Measurements from ENCODE around the gene PLPPR1.
"Not testable (repeated sequence)": the region's sequence is repeated elsewhere in the genome, so short reads cannot be mapped to it uniquely, and the experiment has no call there.

Gene PLPPR1

GRCh38 chr9:101326501-101326900 lies 298.0 kb downstream of the PLPPR1 start:
- H3K14ac ChIP-seq (ENCODE audit: low read length), result no peak overlapping the region
- no peak overlapping the region for H3K23ac ChIP-seq (ENCODE audit: low read length)
- no peak overlapping the region for H3K27ac ChIP-seq (ENCODE audit: low read depth, low read length)
- no peak overlapping the region for H4K8ac ChIP-seq (ENCODE audit: low read depth, low read length)
- H3K4me3 ChIP-seq (ENCODE audit: low read depth, low read length), result no peak overlapping the region
- no peak overlapping the region for H3K4me2 ChIP-seq (ENCODE audit: low read length)
- no peak overlapping the region for H3K18ac ChIP-seq (ENCODE audit: low read length)
- no peaks in the 10 kb centered on the region for H3K27me3 ChIP-seq (ENCODE audit: insufficient read depth, low read length)
- H4K91ac ChIP-seq (ENCODE audit: low read depth, low read length), result no peak overlapping the region
- no peak overlapping the region for H2AK5ac ChIP-seq (ENCODE audit: low read length)
- no peak overlapping the region for H2BK5ac ChIP-seq (ENCODE audit: low read depth, low read length, poor library complexity)
- H3K9me3 ChIP-seq (ENCODE audit: insufficient read depth, low read depth, low read length), result no peaks in the 10 kb centered on the region
- no peak overlapping the region for H2BK12ac ChIP-seq (ENCODE audit: low read length)
- H3K79me1 ChIP-seq (ENCODE audit: low read length), result no peaks in the 10 kb centered on the region
- no peaks in the 10 kb centered on the region for H3K4me1 ChIP-seq (ENCODE audit: control insufficient read depth in 1 of 2, insufficient read depth in 2 of 2, low read length in 2 of 2)
- H4K12ac ChIP-seq (ENCODE audit: low read depth, low read length), result no peak overlapping the region
- no peak for DNase-seq
- H3K9ac ChIP-seq (ENCODE audit: low read length), result no peak overlapping the region
- no peak overlapping the region for H2BK120ac ChIP-seq (ENCODE audit: insufficient read depth, low read length, poor library complexity)
- no peaks in the 10 kb centered on the region for H3K79me2 ChIP-seq (ENCODE audit: control insufficient read depth, insufficient read depth, low read length, poor library complexity)
- no peak overlapping the region for H3K4ac ChIP-seq (ENCODE audit: low read depth, low read length)
- no peaks in the 10 kb centered on the region for H3K36me3 ChIP-seq (ENCODE audit: control insufficient read depth in 1 of 2, insufficient read depth in 2 of 2, low read length in 2 of 2)
- H2AFZ ChIP-seq (ENCODE audit: insufficient read depth, low read length, poor library complexity), result no peak overlapping the region
- WGBS (ENCODE audit: extremely low coverage, insufficient coverage, insufficient read length), result no CpG with 5 or more reads among the region's 1 CpG

- H3K36me3 ChIP-seq (ENCODE audit: control insufficient read depth in 1 of 2, insufficient read depth in 2 of 2, low read length in 2 of 2); H4K12ac ChIP-seq (ENCODE audit: low read depth, low read length); H3K4me3 ChIP-seq (ENCODE audit: low read depth, low read length); H2AK5ac ChIP-seq (ENCODE audit: low read length); H2BK120ac ChIP-seq (ENCODE audit: insufficient read depth, low read length, poor library complexity); H2AFZ ChIP-seq (ENCODE audit: insufficient read depth, low read length, poor library complexity); H2BK5ac ChIP-seq (ENCODE audit: low read depth, low read length, poor library complexity); H3K27ac ChIP-seq (ENCODE audit: low read depth, low read length); H3K9ac ChIP-seq (ENCODE audit: low read length); H3K27me3 ChIP-seq (ENCODE audit: insufficient read depth, low read length); H3K23ac ChIP-seq (ENCODE audit: low read length); H4K91ac ChIP-seq (ENCODE audit: low read depth, low read length); H3K4me1 ChIP-seq (ENCODE audit: control insufficient read depth in 1 of 2, insufficient read depth in 2 of 2, low read length in 2 of 2); DNase-seq; H2BK12ac ChIP-seq (ENCODE audit: low read length); H3K79me1 ChIP-seq (ENCODE audit: low read length); H4K8ac ChIP-seq (ENCODE audit: low read depth, low read length); H3K9me3 ChIP-seq (ENCODE audit: insufficient read depth, low read depth, low read length); H3K4me2 ChIP-seq (ENCODE audit: low read length); H3K79me2 ChIP-seq (ENCODE audit: control insufficient read depth, insufficient read depth, low read length, poor library complexity); H3K14ac ChIP-seq (ENCODE audit: low read length); H3K18ac ChIP-seq (ENCODE audit: low read length); H3K4ac ChIP-seq (ENCODE audit: low read depth, low read length): not testable (repeated sequence)
- no CpG with 5 or more reads among the region's 3 CpGs for WGBS (ENCODE audit: extremely low coverage, insufficient coverage, insufficient read length)
These were observed 298.9 kb downstream of the PLPPR1 start for GRCh38 chr9:101327422-101327909.

GRCh38 chr9:101332362-101332761 lies 303.8 kb downstream of the PLPPR1 start:
- no peak for DNase-seq
- no peak overlapping the region for H3K9ac ChIP-seq (ENCODE audit: low read length)
- no peak overlapping the region for H4K8ac ChIP-seq (ENCODE audit: low read depth, low read length)
- no peak overlapping the region for H2AK5ac ChIP-seq (ENCODE audit: low read length)
- H3K4me1 ChIP-seq (ENCODE audit: control insufficient read depth in 1 of 2, insufficient read depth in 2 of 2, low read length in 2 of 2), result no peaks in the 10 kb centered on the region
- H2BK5ac ChIP-seq (ENCODE audit: low read depth, low read length, poor library complexity), result no peak overlapping the region
- H3K23ac ChIP-seq (ENCODE audit: low read length), result no peak overlapping the region
- no peak overlapping the region for H3K4me2 ChIP-seq (ENCODE audit: low read length)
- H3K27ac ChIP-seq (ENCODE audit: low read depth, low read length), result no peak overlapping the region
- H3K36me3 ChIP-seq (ENCODE audit: control insufficient read depth in 1 of 2, insufficient read depth in 2 of 2, low read length in 2 of 2), result no peaks in the 10 kb centered on the region
- no peak overlapping the region for H3K4me3 ChIP-seq (ENCODE audit: low read depth, low read length)
- no peak overlapping the region for H2BK12ac ChIP-seq (ENCODE audit: low read length)
- H3K27me3 ChIP-seq (ENCODE audit: insufficient read depth, low read length), result no peaks in the 10 kb centered on the region
- no peak overlapping the region for H2BK120ac ChIP-seq (ENCODE audit: insufficient read depth, low read length, poor library complexity)
- H3K9me3 ChIP-seq (ENCODE audit: insufficient read depth, low read depth, low read length), result no peaks in the 10 kb centered on the region
- no peak overlapping the region for H3K4ac ChIP-seq (ENCODE audit: low read depth, low read length)
- no peaks in the 10 kb centered on the region for H3K79me1 ChIP-seq (ENCODE audit: low read length)
- no peak overlapping the region for H3K18ac ChIP-seq (ENCODE audit: low read length)
- H3K14ac ChIP-seq (ENCODE audit: low read length), result no peak overlapping the region
- no CpG with 5 or more reads among the region's 1 CpG for WGBS (ENCODE audit: extremely low coverage, insufficient coverage, insufficient read length)
- no peak overlapping the region for H2AFZ ChIP-seq (ENCODE audit: insufficient read depth, low read length, poor library complexity)
- no peak overlapping the region for H4K12ac ChIP-seq (ENCODE audit: low read depth, low read length)
- no peaks in the 10 kb centered on the region for H3K79me2 ChIP-seq (ENCODE audit: control insufficient read depth, insufficient read depth, low read length, poor library complexity)
- no peak overlapping the region for H4K91ac ChIP-seq (ENCODE audit: low read depth, low read length)

- H3K79me2 ChIP-seq (ENCODE audit: control insufficient read depth, insufficient read depth, low read length, poor library complexity), result no peaks in the 10 kb centered on the region
- H2BK12ac ChIP-seq (ENCODE audit: low read length), result no peak overlapping the region
These were observed 305.0 kb downstream of the PLPPR1 start for GRCh38 chr9:101333490-101333889.

More at GRCh38 chr9:101333490-101333889, 305.0 kb downstream of the PLPPR1 start:
- H3K23ac ChIP-seq (ENCODE audit: low read length), result no peak overlapping the region
- H3K27ac ChIP-seq (ENCODE audit: low read depth, low read length), result no peak overlapping the region
- no peak overlapping the region for H4K8ac ChIP-seq (ENCODE audit: low read depth, low read length)
- no peak overlapping the region for H3K4ac ChIP-seq (ENCODE audit: low read depth, low read length)
- DNase-seq, result no peak
- H3K9ac ChIP-seq (ENCODE audit: low read length), result no peak overlapping the region
- H4K12ac ChIP-seq (ENCODE audit: low read depth, low read length), result no peak overlapping the region
- H2AFZ ChIP-seq (ENCODE audit: insufficient read depth, low read length, poor library complexity), result no peak overlapping the region
- H3K27me3 ChIP-seq (ENCODE audit: insufficient read depth, low read length), result no peaks in the 10 kb centered on the region
- no peaks in the 10 kb centered on the region for H3K4me1 ChIP-seq (ENCODE audit: control insufficient read depth in 1 of 2, insufficient read depth in 2 of 2, low read length in 2 of 2)
- no peak overlapping the region for H2AK5ac ChIP-seq (ENCODE audit: low read length)
- no peak overlapping the region for H3K4me2 ChIP-seq (ENCODE audit: low read length)
- no peaks in the 10 kb centered on the region for H3K79me1 ChIP-seq (ENCODE audit: low read length)
- no peak overlapping the region for H2BK5ac ChIP-seq (ENCODE audit: low read depth, low read length, poor library complexity)
- no CpG with 5 or more reads among the region's 4 CpGs for WGBS (ENCODE audit: extremely low coverage, insufficient coverage, insufficient read length)
- no peak overlapping the region for H3K4me3 ChIP-seq (ENCODE audit: low read depth, low read length)
- H3K18ac ChIP-seq (ENCODE audit: low read length), result no peak overlapping the region
- no peak overlapping the region for H3K14ac ChIP-seq (ENCODE audit: low read length)
- no peak overlapping the region for H2BK120ac ChIP-seq (ENCODE audit: insufficient read depth, low read length, poor library complexity)
- H4K91ac ChIP-seq (ENCODE audit: low read depth, low read length), result no peak overlapping the region
- no peaks in the 10 kb centered on the region for H3K9me3 ChIP-seq (ENCODE audit: insufficient read depth, low read depth, low read length)
- no peaks in the 10 kb centered on the region for H3K36me3 ChIP-seq (ENCODE audit: control insufficient read depth in 1 of 2, insufficient read depth in 2 of 2, low read length in 2 of 2)
